Measurements from ENCODE around the gene NUP133.

DNA sequence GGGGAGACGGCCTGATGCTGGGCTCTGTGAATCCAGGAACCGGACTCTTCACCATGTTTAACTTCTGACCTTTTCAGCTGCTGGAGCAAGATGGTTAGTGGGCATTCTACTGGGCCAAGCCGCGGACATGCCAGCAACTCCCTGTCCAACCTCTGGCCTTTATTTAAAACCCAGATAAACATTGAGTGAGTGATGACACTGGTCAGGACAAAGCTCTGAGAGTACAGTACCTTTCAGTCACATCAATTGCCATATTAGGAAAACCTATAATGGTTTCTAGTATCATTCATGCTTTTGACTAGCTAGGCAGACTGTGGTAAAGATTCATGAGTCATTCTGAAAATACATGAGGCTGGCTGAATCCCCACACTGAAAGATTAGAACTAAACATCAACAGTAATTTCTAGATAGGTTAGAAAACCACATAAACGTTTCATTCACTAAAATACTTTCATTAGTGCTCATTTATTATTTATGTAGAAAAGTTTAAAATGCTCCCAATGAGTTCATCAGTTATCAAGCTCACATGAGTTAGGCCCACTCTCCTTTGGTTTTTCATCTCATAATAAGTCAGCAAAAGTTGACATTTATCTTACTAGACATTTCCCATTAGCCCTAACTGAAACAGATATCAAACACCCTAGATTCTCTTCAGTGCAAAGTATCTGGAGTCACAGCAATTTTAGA is 67.1 kb downstream of the NUP133 start:
- TF ChIP-seq TAF1 (IDR thresholded peaks at IDR 0.05; ENCODE audit: borderline replicate concordance, low read depth, low read length) (no peak), POLR2A (IDR thresholded peaks at IDR 0.05; ENCODE audit: low read depth, low read length) (no peak)

All from GM12892 (cell line).